Coronary artery (tissue), 2 donors: ENCODE results near the gene PTP4A2.

Experiments
- DNase-seq: peaks from one replicate; pipeline ENCODE4 v3.0.0-alpha.2; 2017; ENCODE audit warnings: low spot score
- H3K27ac ChIP-seq, 2 donors: fragments of 200-600 bp; sonication (generic); one replicate each; pipeline ENCODE4 v1.5.1; 2016 to 2019
- H3K4me3 ChIP-seq: fragments of 200-600 bp; sonication (generic); 2 replicates; pipeline ENCODE4 v1.5.1; 2016; ENCODE audit warnings: mild to moderate bottlenecking, moderate library complexity
- TF ChIP-seq, protein P1 (sequence below): fragments of 200-600 bp; sonication (generic); IDR thresholded peaks from one replicate; pipeline ENCODE4 v1.5.1; 2019; ENCODE audit warnings: antibody characterized with exemption

PTP4A2 gene

GRCh38 chr1:31936981-31937299 lies 1.2 kb downstream of the PTP4A2 start:
- Histone ChIP-seq H3K4me3 (peak overlapping the region; percentile 95), H3K27ac (peak overlapping the region; percentile 89 to 99)
- TF ChIP-seq, protein P1, sequence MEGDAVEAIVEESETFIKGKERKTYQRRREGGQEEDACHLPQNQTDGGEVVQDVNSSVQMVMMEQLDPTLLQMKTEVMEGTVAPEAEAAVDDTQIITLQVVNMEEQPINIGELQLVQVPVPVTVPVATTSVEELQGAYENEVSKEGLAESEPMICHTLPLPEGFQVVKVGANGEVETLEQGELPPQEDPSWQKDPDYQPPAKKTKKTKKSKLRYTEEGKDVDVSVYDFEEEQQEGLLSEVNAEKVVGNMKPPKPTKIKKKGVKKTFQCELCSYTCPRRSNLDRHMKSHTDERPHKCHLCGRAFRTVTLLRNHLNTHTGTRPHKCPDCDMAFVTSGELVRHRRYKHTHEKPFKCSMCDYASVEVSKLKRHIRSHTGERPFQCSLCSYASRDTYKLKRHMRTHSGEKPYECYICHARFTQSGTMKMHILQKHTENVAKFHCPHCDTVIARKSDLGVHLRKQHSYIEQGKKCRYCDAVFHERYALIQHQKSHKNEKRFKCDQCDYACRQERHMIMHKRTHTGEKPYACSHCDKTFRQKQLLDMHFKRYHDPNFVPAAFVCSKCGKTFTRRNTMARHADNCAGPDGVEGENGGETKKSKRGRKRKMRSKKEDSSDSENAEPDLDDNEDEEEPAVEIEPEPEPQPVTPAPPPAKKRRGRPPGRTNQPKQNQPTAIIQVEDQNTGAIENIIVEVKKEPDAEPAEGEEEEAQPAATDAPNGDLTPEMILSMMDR, result no peak
- DNase-seq, result no peak

DNA sequence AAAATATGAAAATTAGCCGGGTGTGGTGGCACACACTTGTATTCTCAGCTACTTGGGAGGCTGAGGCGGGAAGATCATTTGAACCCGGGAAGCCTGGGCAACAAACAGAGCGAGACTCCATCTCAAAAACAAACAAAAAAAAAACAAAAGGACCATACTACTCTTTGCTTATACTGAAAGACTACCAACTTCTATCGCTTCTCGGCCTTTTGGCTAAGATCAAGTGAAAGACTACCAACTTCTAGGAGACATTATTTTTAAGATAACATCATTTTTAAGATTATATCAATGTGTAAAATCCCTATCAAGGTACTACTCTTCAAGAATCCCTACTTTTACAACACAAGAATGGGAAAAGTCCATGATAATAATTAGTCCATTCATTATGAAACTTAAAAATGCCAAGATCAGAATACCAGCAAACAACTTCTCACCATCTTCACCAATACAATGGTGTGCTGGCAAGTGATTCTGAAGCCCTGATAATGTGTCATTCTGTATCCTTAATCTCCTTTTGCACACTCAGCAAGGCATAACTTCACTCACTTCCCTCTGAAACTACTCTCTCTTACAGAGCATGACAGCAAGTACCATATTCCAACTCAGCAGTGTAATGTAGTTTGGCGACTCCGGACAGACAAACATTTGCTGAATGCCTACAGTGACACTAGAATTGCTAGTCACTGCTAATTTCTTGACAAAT lies 1.7 kb downstream of the PTP4A2 start:
- TF ChIP-seq, protein P1, result no peak
- peak overlapping the region; percentile 95 for H3K4me3 ChIP-seq
- no peak for DNase-seq
- H3K27ac ChIP-seq, result peak overlapping the region; percentile 89 to 99

DNA sequence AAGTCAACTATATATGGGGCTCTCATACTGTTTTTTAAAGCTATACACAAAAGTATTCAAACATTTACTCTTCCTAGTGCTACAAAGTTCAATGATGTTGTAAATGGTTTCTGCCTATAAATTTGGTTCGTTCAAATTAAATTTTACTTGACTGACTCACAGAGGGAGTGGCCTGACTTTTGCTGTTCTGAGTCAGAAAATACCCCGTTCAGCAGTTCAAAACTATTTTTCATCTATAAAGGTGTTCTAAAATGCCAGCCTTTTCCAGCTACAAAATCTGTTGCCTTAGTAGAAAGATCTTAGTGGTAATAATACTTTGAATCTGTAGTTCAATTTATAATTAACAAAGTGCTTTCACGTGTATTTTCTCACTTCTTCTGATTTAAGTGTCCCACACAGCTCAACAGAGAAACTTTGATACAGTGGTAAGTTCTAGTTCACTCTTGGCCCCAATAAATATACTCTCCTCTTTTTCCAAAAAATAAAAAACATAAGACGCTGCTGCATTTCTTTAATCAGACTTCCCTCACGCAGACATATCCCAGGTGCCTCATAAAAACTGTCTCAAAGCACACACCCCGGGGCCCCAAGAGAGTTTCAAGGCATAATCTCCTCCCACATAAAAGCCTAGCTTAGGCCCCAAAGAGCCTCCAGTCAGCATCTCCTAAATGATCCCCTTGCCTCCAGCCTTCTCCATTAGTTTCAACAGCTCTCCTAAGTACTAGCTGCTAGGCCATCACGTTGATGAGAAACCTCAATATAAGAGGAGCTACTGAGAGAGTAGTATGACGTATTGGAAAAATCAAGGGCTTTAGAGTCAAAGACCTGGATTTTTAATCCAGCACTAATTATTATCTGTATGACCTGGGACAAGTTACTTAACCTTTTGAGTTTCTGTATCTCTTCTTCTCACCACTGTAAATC lies 3.2 kb downstream of the PTP4A2 start:
- TF ChIP-seq, protein P1, result no peak
- Histone ChIP-seq H3K27ac (peak overlapping the region; percentile 57 to 58), H3K4me3 (peak overlapping the region; percentile 38)
- DNase-seq, result no peak

GRCh38 chr1:31932491-31933316 lies 5.5 kb downstream of the PTP4A2 start:
- DNase-seq, result no peak
- peak overlapping the region; percentile 16 to 29 for H3K27ac ChIP-seq
- TF ChIP-seq, protein P1, result no peak
- H3K4me3 ChIP-seq, result peak overlapping the region; percentile 14

GRCh38 chr1:31931593-31932225 lies 6.5 kb downstream of the PTP4A2 start:
- DNase-seq, result no peak
- H3K4me3 ChIP-seq, result peak overlapping the region; percentile 24
- TF ChIP-seq, protein P1, result no peak

DNA sequence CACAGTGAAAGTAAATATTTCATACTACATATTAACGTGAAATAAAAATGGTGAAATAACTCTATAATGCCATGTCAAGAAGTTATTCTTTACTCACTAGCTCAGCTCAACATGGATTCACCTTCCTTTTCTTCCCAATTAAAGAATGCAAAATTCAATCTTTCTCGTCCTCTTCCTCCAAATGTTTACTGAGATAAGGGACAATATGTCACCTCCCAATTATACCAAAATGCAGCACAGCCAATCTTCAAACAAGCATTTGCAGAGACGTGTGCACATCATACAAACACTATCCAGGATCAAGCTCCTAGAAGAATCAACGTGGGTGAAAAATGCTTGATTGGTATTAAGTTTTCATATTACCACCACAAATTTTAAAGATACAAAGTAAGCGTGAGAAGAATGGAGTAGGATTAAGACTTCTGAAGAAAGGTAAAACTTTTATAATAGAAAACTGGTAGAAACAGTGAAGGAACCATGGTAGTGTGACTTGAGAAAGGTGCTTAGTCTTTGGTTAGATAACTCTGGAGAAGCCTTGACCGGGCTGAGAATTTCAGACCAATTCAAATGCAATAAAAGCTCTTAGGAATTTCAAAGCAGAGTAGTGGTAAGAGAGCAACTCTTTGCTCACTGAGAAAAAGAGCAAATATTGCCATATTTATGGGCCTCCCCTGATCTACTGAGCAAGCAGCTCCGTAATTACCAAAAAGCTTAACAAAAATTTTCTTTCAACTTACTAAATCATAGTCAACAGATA lies 7.2 kb downstream of the PTP4A2 start:
- peak overlapping the region; percentile 24 for H3K4me3 ChIP-seq
- peak overlapping the region in 1 of 2 donors; percentile 32 for H3K27ac ChIP-seq
- TF ChIP-seq, protein P1, result no peak
- DNase-seq, result no peak

More at GRCh38 chr1:31931593-31932225, 6.5 kb downstream of the PTP4A2 start:
- peak overlapping the region; percentile 16 to 32 for H3K27ac ChIP-seq
